C4-2B (cell line): Measurements from ENCODE around the gene OCEL1.
A peak's percentile ranks its signal among the peaks of the same experiment; 100 is the strongest.

ENCODE experiments used
- H3K27ac ChIP-seq: fragments of 450-650 bp; 2 replicates; pipeline ENCODE4 v1.5.1; 2017
- ZFX ChIP-seq: fragments of 450-650 bp; IDR thresholded peaks from 2 replicates; pipeline ENCODE4 v1.6.1; 2017
- TF ChIP-seq, protein P1 (sequence below): fragments of 450-650 bp; conservative IDR thresholded peaks from 2 replicates; pipeline ENCODE4 v1.5.1; 2017; ENCODE audit warnings: mild to moderate bottlenecking

OCEL1 gene, protein sequence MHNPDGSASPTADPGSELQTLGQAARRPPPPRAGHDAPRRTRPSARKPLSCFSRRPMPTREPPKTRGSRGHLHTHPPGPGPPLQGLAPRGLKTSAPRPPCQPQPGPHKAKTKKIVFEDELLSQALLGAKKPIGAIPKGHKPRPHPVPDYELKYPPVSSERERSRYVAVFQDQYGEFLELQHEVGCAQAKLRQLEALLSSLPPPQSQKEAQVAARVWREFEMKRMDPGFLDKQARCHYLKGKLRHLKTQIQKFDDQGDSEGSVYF

DNA sequence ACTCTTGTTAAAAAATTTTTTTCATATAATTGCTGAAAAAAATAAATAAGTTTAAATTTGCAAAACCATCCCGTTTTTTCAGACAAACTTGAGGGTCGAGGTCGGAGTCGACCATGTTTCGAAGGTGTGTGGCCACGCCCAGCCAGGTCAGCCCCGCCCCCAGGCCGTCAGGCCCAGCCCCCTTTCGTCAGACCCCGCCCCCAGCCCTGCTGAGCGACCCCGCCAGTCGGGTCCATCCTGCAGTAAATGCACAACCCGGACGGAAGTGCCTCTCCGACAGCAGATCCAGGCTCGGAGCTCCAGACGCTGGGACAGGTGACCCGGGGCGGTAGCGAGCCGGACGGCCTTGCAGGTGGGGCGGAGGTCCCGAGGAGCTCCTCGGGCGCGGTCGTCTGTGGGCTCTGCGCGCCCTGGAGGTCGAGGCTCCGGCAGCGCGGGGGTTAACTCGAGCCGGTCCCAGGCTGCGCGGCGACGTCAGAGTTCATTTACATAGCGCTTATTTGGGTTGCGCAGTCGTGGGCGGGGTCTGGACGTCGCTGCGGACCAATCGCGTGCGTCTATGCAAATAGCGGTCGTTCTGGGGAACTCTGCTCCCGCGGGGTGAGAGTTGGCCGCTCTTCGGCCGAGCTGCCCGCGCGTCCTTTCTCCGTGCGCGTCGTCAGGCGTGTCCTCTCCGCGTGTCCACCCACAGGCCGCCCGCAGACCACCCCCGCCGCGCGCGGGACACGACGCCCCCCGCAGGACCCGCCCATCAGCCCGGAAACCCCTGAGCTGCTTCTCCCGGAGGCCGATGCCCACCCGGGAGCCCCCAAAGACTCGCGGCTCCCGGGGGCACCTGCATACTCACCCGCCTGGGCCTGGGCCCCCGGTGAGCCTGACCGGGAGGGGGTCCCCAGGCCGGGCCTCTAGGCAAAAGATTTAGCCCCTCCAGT lies at the start of gene OCEL1:
TSS of gene OCEL1 (plus strand) at position 225 of the 932 bp plus-strand sequence. CDS start at position 247, 22 bp downstream.
- no peak for TF ChIP-seq ZFX
- TF ChIP-seq, protein P1, sequence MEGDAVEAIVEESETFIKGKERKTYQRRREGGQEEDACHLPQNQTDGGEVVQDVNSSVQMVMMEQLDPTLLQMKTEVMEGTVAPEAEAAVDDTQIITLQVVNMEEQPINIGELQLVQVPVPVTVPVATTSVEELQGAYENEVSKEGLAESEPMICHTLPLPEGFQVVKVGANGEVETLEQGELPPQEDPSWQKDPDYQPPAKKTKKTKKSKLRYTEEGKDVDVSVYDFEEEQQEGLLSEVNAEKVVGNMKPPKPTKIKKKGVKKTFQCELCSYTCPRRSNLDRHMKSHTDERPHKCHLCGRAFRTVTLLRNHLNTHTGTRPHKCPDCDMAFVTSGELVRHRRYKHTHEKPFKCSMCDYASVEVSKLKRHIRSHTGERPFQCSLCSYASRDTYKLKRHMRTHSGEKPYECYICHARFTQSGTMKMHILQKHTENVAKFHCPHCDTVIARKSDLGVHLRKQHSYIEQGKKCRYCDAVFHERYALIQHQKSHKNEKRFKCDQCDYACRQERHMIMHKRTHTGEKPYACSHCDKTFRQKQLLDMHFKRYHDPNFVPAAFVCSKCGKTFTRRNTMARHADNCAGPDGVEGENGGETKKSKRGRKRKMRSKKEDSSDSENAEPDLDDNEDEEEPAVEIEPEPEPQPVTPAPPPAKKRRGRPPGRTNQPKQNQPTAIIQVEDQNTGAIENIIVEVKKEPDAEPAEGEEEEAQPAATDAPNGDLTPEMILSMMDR = no peak
- H3K27ac ChIP-seq = peak within 1 kb of the TSS; percentile 83

DNA sequence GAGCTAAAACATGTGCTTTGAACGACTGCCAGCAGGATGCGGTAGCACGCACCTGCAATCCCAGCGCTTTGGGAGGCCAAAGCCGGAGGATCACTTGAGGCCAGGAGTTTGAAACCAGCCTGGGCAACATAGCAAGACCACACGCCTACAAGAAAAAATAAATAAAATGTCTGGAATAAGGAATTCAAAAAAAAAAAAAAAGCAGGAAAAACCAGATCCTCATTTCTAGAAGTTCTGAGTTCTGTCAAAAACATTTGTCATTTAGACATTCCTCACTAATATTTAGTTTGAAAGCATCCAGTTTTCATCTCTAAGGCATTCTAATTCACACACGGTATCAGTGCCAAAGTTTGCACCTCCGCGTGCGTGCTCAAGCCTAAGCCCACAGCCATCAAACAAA lies 47.7 kb upstream of the OCEL1 start:
- no peak overlapping the region for H3K27ac ChIP-seq
- no peak for TF ChIP-seq ZFX
- TF ChIP-seq, protein P1 = no peak

DNA sequence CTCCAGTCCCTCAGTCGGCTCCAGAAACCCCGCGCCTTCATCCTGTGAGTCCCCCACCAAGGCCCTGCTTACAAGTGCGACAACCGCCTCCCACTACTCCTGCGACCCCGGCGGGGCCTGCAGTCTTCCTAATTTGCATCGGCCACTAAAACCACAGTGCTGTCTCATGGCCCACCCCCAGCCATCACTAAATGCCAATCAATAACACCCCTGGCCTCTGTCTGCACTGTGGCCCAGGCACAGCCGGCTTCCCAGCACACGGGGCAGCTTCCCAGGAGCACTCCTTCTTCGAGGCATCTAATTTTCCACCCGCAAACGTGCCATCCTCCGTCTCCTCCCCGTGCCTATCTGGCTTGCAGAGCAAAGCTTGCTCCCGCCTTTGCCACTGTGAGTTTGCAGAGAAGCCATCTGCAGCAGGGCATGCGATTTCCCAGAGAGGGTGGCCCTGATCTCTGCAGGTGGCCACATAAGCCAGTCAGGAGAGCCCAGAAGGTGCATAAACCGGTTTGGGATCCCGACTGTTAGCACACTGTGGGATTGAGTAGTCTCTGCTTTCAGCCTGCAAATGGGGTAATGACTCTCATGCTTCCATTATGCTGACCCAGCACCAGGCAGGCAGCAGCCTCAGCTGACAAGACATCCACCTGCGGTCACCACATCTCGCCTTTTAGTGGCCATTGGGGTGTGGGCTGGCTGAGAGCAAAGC lies 44.9 kb upstream of the OCEL1 start:
- H3K27ac ChIP-seq = no peak overlapping the region
- TF ChIP-seq, protein P1 = no peak
- TF ChIP-seq ZFX = no peak

GRCh38 chr19:17183271-17183761 lies 42.7 kb upstream of the OCEL1 start:
- H3K27ac ChIP-seq = no peak overlapping the region
- TF ChIP-seq ZFX = no peak
- TF ChIP-seq, protein P1 = no peak

- TF ChIP-seq, protein P1 = no peak
- no peak for TF ChIP-seq ZFX
- H3K27ac ChIP-seq = no peak overlapping the region
These were observed 42.1 kb upstream of the OCEL1 start for GRCh38 chr19:17183858-17184321.

DNA sequence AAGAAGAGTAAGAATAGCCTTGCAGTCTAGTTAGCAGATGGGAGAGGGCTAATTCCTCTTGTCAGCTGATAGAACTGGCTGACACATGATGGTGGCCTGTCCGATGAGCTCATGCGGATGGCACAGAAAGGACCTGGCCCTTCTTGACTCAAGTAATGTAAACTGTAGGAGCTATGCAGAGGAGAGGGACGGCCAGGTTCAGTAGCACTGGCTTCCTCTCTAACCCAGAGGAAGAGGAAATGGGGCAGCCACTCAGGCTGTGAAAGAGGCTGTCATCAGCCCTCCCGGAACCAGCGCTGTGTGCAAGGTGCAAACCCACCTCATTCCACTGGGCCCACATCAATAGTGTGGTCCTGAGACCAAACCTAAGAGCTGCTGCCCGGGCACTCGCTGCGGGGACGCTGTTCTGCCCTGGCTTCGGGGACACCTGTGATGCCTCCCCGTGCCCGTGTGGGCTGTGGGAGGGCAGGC lies 41.6 kb upstream of the OCEL1 start:
- TF ChIP-seq, protein P1 = no peak
- TF ChIP-seq ZFX = no peak
- no peak overlapping the region for H3K27ac ChIP-seq
